ENCODE measurements around the gene C1S. TPM values are rescaled to one million over a fixed set of nuclear protein-coding genes. Genes with fewer than 3 reads are reported as not detected.

The C1S gene
- total and polyA plus RNA-seq, 8 donors, result 61.6 to 404 (median 174) TPM

GRCh38 chr12:7015555-7016370 lies 44.8 kb upstream of the C1S start:
- peak overlapping the region in 3 of 4 donors; percentile 11 to 83 (median 74) for H3K4me3 ChIP-seq
- peaks cover 7 to 71% (median 54%) of the 10 kb centered on the region in 4 donors for H3K4me1 ChIP-seq
- DNase-seq, result no peak
- intact Hi-C loops (cut with DNase I; ENCODE audit: low total_unique reads), result no loop called here
- TF ChIP-seq, protein P1, sequence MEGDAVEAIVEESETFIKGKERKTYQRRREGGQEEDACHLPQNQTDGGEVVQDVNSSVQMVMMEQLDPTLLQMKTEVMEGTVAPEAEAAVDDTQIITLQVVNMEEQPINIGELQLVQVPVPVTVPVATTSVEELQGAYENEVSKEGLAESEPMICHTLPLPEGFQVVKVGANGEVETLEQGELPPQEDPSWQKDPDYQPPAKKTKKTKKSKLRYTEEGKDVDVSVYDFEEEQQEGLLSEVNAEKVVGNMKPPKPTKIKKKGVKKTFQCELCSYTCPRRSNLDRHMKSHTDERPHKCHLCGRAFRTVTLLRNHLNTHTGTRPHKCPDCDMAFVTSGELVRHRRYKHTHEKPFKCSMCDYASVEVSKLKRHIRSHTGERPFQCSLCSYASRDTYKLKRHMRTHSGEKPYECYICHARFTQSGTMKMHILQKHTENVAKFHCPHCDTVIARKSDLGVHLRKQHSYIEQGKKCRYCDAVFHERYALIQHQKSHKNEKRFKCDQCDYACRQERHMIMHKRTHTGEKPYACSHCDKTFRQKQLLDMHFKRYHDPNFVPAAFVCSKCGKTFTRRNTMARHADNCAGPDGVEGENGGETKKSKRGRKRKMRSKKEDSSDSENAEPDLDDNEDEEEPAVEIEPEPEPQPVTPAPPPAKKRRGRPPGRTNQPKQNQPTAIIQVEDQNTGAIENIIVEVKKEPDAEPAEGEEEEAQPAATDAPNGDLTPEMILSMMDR (IDR thresholded peaks at IDR 0.05), result no peak
- TF ChIP-seq EP300 (IDR thresholded peaks at IDR 0.05) (no peak), POLR2A (IDR thresholded peaks at IDR 0.05) (no peak), POLR2AphosphoS5 (IDR thresholded peaks at IDR 0.05) (no peak)
- H3K9me3 ChIP-seq, result no peaks in the 10 kb centered on the region
- H3K27ac ChIP-seq, result peak overlapping the region; percentile 74 to 98 (median 95)
- 30 to 71% (median 51%) methylated on average over 6 of the region's 6 CpGs for WGBS, 5 donors
- H3K27me3 ChIP-seq, result no peaks in the 10 kb centered on the region
- H3K36me3 ChIP-seq, result peaks cover 9 to 36% (median 30%) of the 10 kb centered on the region in 4 donors

DNA sequence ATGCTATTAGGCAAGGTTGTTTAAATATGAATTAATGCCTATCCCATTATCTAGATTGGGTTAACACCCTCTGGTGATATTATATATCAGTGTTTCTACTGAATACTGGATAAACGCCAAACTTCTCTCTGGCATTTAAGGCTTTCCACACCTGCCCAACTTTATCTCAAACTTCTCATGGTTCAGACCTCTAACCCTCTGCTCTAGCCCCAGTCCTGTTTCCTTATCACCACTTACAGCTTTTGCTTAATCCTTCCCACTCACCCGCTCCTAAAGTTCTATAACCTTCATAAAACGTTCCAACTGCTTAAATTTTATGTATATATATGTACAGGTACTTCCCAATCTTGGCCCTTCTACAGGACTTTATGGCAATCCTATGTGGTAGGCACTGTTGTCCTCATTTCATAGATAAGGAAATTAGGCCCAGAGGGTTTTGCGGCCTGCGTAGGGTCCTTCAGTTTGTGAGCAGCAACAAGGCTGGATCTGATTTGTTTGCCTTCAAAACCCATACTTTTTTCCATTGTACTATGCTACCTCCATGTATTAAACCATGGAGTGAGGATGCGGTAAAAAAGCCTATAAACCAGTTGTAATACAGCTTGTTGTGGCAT lies 43.5 kb upstream of the C1S start:
- TF ChIP-seq POLR2A (IDR thresholded peaks at IDR 0.05) (no peak), POLR2AphosphoS5 (IDR thresholded peaks at IDR 0.05) (peak in 2 of 3 donors; percentile 49 to 65)
- TF ChIP-seq, protein P1 (IDR thresholded peaks at IDR 0.05), result no peak
- H3K4me1 ChIP-seq, result peaks cover 7 to 64% (median 53%) of the 10 kb centered on the region in 4 donors
- peaks cover 4 to 29% (median 22%) of the 10 kb centered on the region in 4 donors for H3K36me3 ChIP-seq
- peak overlapping the region; percentile 76 to 98 (median 95) for H3K27ac ChIP-seq
- peak overlapping the region; percentile 74 to 83 (median 79) for H3K4me3 ChIP-seq
- H3K27me3 ChIP-seq, result no peaks in the 10 kb centered on the region
- WGBS, 5 donors, result 27 to 50% (median 38%) methylated on average over 6 of the region's 6 CpGs
- no peaks in the 10 kb centered on the region for H3K9me3 ChIP-seq
- DNase-seq, result peak in 1 of 2 donors; percentile 39
- intact Hi-C loops (cut with DNase I; ENCODE audit: low total_unique reads), result no loop called here

DNA sequence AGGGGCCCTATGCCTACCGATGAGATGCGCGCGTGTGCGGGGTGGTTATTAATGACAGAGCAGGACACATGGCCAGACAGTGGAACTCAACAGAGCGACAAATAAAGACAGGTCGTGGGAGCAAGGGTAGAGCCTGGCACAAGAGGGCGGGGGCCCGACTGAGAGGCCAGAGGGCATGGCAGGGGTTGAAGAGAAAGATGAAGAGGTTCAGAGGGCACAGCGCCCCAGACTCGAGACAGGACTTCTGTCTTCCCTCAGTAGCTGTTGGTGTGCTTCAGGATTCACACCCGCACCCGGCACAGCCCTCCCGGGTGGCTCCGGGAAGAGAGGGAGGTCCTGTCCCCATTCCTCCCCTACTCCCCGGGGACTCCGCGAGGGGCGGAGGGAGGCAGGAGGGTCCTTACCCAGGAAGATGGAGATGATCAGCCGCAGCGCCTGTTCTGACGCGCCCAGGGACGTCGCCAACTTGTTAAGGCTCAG lies 42.6 kb upstream of the C1S start:
- Histone ChIP-seq H3K36me3 (peaks cover 3 to 21% (median 14%) of the 10 kb centered on the region in 4 donors), H3K27me3 (no peaks in the 10 kb centered on the region), H3K4me3 (peak overlapping the region; percentile 74 to 83 (median 79)), H3K9me3 (no peaks in the 10 kb centered on the region), H3K4me1 (peaks cover 7 to 56% (median 50%) of the 10 kb centered on the region in 4 donors), H3K27ac (peak overlapping the region; percentile 95 to 98 (median 96))
- WGBS, 5 donors, result 0 to 1% (median 1%) methylated on average over 15 to 25 of the region's 25 CpGs
- TF ChIP-seq POLR2AphosphoS5 (IDR thresholded peaks at IDR 0.05) (no peak), EP300 (IDR thresholded peaks at IDR 0.05) (no peak), POLR2A (IDR thresholded peaks at IDR 0.05) (no peak)
- TF ChIP-seq, protein P1 (IDR thresholded peaks at IDR 0.05), result no peak
- intact Hi-C loops (cut with DNase I; ENCODE audit: low total_unique reads), result no loop called here
- peak in 1 of 2 donors; percentile 29 for DNase-seq

DNA sequence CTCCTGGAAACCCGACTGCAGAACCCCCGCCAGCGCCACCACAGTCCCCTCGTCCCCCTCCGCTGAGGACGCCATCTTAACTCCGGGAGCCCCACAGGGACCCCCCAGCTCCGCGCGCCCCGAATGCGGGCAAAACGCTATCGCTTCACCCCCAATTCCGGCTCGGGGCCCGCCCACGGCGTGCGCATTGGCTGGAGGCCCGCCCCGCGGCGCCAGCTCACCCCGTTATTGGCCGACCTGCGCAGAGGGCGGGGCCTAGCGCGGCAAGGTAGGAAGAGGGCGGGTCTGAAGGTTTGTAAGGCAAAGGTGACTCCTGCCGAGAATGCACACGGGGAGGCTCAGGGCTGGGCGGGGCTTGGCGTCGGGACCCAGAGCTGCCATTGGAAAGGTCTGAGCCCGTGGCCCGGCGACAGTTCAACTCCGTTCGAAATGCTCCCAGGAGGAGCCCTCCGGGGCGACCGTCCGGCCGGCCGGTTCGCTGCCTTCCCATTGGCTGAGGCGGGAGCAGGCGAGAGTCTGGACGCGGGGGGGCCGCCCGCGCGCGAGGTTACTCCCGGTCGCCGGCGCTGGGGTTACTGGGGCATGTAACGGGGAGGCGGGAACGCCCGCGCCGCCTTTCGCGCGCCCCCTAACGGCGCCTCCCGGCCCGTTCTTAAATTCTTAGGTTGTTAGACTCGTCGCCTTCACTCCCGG lies 42.0 kb upstream of the C1S start, which contains the start of gene LPCAT3:
LPCAT3 (minus strand) TSS at position 127 of the 693 bp plus-strand sequence; CDS start at position 75, 52 bp downstream.
- Histone ChIP-seq H3K4me3 (peak within 1 kb of the TSS; percentile 74 to 83 (median 79)), H3K9me3 (no peaks in the 10 kb centered on the region), H3K36me3 (peaks cover 0 to 15% (median 8%) of the 10 kb centered on the region in 4 donors), H3K27me3 (no peaks in the 10 kb centered on the region), H3K27ac (peak within 1 kb of the TSS; percentile 95 to 98 (median 96)), H3K4me1 (peaks cover 7 to 50% (median 45%) of the 10 kb centered on the region in 4 donors)
- intact Hi-C loops (cut with DNase I; ENCODE audit: low total_unique reads), result no loop called here
- DNase-seq, result peak; percentile 98
- 0 to 1% (median 0%) methylated on average over 54 to 77 of the region's 77 CpGs for WGBS, 5 donors
- TF ChIP-seq EP300 (IDR thresholded peaks at IDR 0.05) (no peak), POLR2A (IDR thresholded peaks at IDR 0.05) (peak in 1 of 4 donors; percentile 81), POLR2AphosphoS5 (IDR thresholded peaks at IDR 0.05) (peak; percentile 75 to 90 (median 83))
- TF ChIP-seq, protein P1 (IDR thresholded peaks at IDR 0.05), result peak in 4 of 7 experiments; percentile 77 to 91 (median 86)

Measured in stomach (tissue), 9 donors.